NCI-H1105 treated with DMSO at 0.1 percent for 48 hours (cell line): ENCODE measurements around the gene MAGI2.

Experiments
- DNase-seq: peaks from one replicate; lab custom pipeline; 2025; lab: John Stamatoyannopoulos, UW

The MAGI2 gene

GRCh38 chr7:78412216-78412858 is 1041.1 kb downstream of the MAGI2 start:
- DNase-seq, result no peak

GRCh38 chr7:78407031-78407430 is 1046.4 kb downstream of the MAGI2 start:
- DNase-seq, result no peak

- DNase-seq, result no peak
Observed at GRCh38 chr7:78406531-78406930, 1046.9 kb downstream of the MAGI2 start.

- DNase-seq, result no peak
Observed at GRCh38 chr7:78402096-78402495, 1051.4 kb downstream of the MAGI2 start.

GRCh38 chr7:78400038-78400437 is 1053.4 kb downstream of the MAGI2 start:
- DNase-seq, result no peak

GRCh38 chr7:78399033-78399769 is 1054.3 kb downstream of the MAGI2 start:
- no peak for DNase-seq

GRCh38 chr7:78398576-78398975 is 1054.9 kb downstream of the MAGI2 start:
- DNase-seq, result no peak

GRCh38 chr7:78398081-78398480 is 1055.4 kb downstream of the MAGI2 start:
- no peak for DNase-seq

- no peak for DNase-seq
Observed at GRCh38 chr7:78396210-78396609, 1057.3 kb downstream of the MAGI2 start.

GRCh38 chr7:78395298-78396036 is 1058.0 kb downstream of the MAGI2 start:
- DNase-seq, result no peak

- DNase-seq, result no peak
Observed at GRCh38 chr7:78389022-78389421, 1064.4 kb downstream of the MAGI2 start.

- no peak for DNase-seq
Observed at GRCh38 chr7:78386520-78386919, 1066.9 kb downstream of the MAGI2 start.

- DNase-seq, result no peak
Observed at GRCh38 chr7:78383096-78383880, 1070.2 kb downstream of the MAGI2 start.

- DNase-seq, result no peak
Observed at GRCh38 chr7:78379148-78379547, 1074.3 kb downstream of the MAGI2 start.

GRCh38 chr7:78377532-78377931 is 1075.9 kb downstream of the MAGI2 start:
- no peak for DNase-seq

- DNase-seq, result no peak
Observed at GRCh38 chr7:78370936-78371335, 1082.5 kb downstream of the MAGI2 start.

- DNase-seq, result no peak
Observed at GRCh38 chr7:78368771-78369170, 1084.7 kb downstream of the MAGI2 start.

- no peak for DNase-seq
Observed at GRCh38 chr7:78367280-78367773, 1086.1 kb downstream of the MAGI2 start.

GRCh38 chr7:78363866-78364265 is 1089.6 kb downstream of the MAGI2 start:
- DNase-seq, result no peak

- DNase-seq, result no peak
Observed at GRCh38 chr7:78359836-78360235, 1093.6 kb downstream of the MAGI2 start.

GRCh38 chr7:78357709-78358108 is 1095.8 kb downstream of the MAGI2 start:
- no peak for DNase-seq

- no peak for DNase-seq
Observed at GRCh38 chr7:78355834-78356233, 1097.6 kb downstream of the MAGI2 start.
